GM23248 (cell line): ENCODE measurements around the gene SLC4A4.

Experiments used
- EZH2 ChIP-seq: fragments of 200-600 bp; sonication (generic); IDR thresholded peaks from 2 replicates; pipeline ENCODE4 v1.6.1; 2018; ENCODE audit warnings: antibody characterized with exemption, mild to moderate bottlenecking; ENCODE audit not compliant: insufficient read depth, poor library complexity, severe bottlenecking
- EZH2phosphoT487 ChIP-seq: fragments of 200-600 bp; sonication (generic); IDR thresholded peaks from 2 replicates; pipeline ENCODE4 v1.6.1; 2018; ENCODE audit warnings: antibody characterized with exemption, moderate library complexity, mild to moderate bottlenecking, low read depth; ENCODE audit not compliant: insufficient read depth

DNA sequence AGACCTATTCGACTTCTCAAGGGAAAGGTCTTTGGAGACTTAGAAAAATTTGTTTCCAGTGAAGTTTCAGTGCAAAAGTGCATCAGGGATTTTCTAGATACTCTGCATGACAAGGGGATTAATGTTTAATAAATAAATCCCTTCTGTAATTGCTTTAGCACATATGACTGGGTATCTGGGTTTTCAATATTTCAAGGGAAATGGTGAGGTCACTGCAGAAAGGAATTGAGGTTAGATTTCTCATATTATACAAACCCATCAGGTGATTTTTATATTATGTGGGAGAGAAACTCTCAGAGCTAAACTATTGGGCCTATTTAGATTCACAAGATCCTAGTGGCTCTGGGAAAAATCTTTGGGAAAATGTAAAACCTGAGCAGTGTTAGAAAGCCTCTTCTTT, 48.3 kb upstream of the SLC4A4 start:
- TF ChIP-seq EZH2 (no peak), EZH2phosphoT487 (no peak)
